Right lobe of liver (tissue), 6 donors: ENCODE results near the gene BCL11B. TPM values are rescaled to one million over a fixed set of nuclear protein-coding genes. Genes with fewer than 3 reads are reported as not detected.

Source experiments
- ATAC-seq, 4 donors: fragments of 200-7000 bp; cut with Tn5 transposase; one replicate each; pipeline ENCODE4 v1.9.1; 2020; ENCODE audit warnings: mild to moderate bottlenecking in 4 of 4, moderate library complexity in 4 of 4
- DNase-seq, 3 donors: peaks; one replicate each; pipeline ENCODE4 v3.0.0-alpha.2; 2020
- H3K27ac ChIP-seq, 3 donors: fragments of 200-600 bp; one replicate each; pipeline ENCODE4 v1.8.0; 2022
- H3K27me3 ChIP-seq, 2 donors: fragments of 200-600 bp; one replicate each; pipeline ENCODE4 v1.8.0; 2022
- H3K36me3 ChIP-seq, 4 donors: fragments of 200-600 bp; sonication (generic) in 1 of 4; one replicate each; pipeline versions ENCODE4 v1.5.1 to v1.8.0; 2017 to 2022; ENCODE audit warnings: control low read depth in 1 of 4
- H3K4me1 ChIP-seq, 4 donors: fragments of 200-600 bp; sonication (generic) in 1 of 4; one replicate each; pipeline versions ENCODE4 v1.5.1 to v1.8.0; 2017 to 2022; ENCODE audit warnings: control low read depth in 1 of 4
- H3K4me3 ChIP-seq, 3 donors: fragments of 200-600 bp; one replicate each; pipeline ENCODE4 v1.8.0; 2022
- H3K9me3 ChIP-seq, 4 donors: fragments of 200-600 bp; sonication (generic) in 1 of 4; one replicate each; pipeline versions ENCODE4 v1.5.1 to v1.8.0; 2017 to 2022; ENCODE audit warnings: control low read depth in 1 of 4
- CTCF ChIP-seq, 4 donors: fragments of 200-600 bp in 3 of 4; fragments of 450-650 bp in 1 of 4; IDR thresholded peaks; one replicate each; pipeline versions ENCODE4 v1.5.1 to v1.8.0; 2016 to 2022; ENCODE audit warnings: antibody characterized with exemption in 4 of 4, mild to moderate bottlenecking in 2 of 4
- POLR2A ChIP-seq: fragments of 450-650 bp; IDR thresholded peaks from one replicate; pipeline ENCODE4 v1.6.1; 2017; ENCODE audit warnings: antibody characterized with exemption, mild to moderate bottlenecking
- WGBS: methylation state at CpG from one replicate; pipeline ENCODE4 v1.1.6; 2018; ENCODE audit warnings: low coverage, low lambda C conversion rate; ENCODE audit not compliant: insufficient coverage; ENCODE audit errors: missing lambda C conversion rate; 5-methylcytosine and 5-hydroxymethylcytosine counted together
- intact Hi-C, 2 donors: fragments of 100-400 bp; cut with DNase I; formaldehyde crosslinking; loops; one replicate each; pipeline versions ENCODE4 v1.11.2 to v1.14.1; 2022
- total RNA-seq, 6 experiments: library from RNA; depleted of rRNA in 2 of 6; stranded (reverse); fragments of >200 nt in 2 of 6; fragmentation: NEBNext Ultra II Directional in 3 of 6; extraction: Animal tissue kit (Norgen Biotek cat#: 25700) in 3 of 6; gene quantifications; one replicate each; pipeline versions ENCODE4 v1.1.0 to v1.2.4, GENCODE V29; 2016 to 2023
- donor health status: DM: no; HTN: yes; CAD: no.
- donor health status: DM: no; HTN: no; CAD: no.
- donor health status: DM: no; HTN: no; CAD: no.
- donor health status: DM: no; HTN: yes; CAD: no.
- donor health status: DM: no; HTN: yes; CAD: no.

The BCL11B gene
- total RNA-seq, 6 experiments from 2014 or later: 0.04 to 0.61 (median 0.24) TPM

GRCh38 chr14:99176156-99176945, 95.6 kb downstream of the BCL11B start:
- no peak overlapping the region for H3K4me3 ChIP-seq
- DNase-seq: no peak
- intact Hi-C loops: no loop called here
- no peaks in the 10 kb centered on the region for H3K9me3 ChIP-seq
- no peak for TF ChIP-seq POLR2A
- no peak for TF ChIP-seq CTCF (IDR thresholded peaks at IDR 0.05)
- 83% methylated on average over 11 of the region's 33 CpGs for WGBS
- no peaks in the 10 kb centered on the region for H3K27me3 ChIP-seq
- no peaks in the 10 kb centered on the region for H3K4me1 ChIP-seq
- H3K27ac ChIP-seq: no peak overlapping the region
- no peak for ATAC-seq
- H3K36me3 ChIP-seq: no peaks in the 10 kb centered on the region

- no peak overlapping the region for H3K27ac ChIP-seq
- WGBS: 97% methylated on average over 27 of the region's 95 CpGs
- intact Hi-C loops: no loop called here
- no peaks in the 10 kb centered on the region for H3K27me3 ChIP-seq
- H3K36me3 ChIP-seq: no peaks in the 10 kb centered on the region
- peak in 1 of 4 donors; percentile 19 for ATAC-seq
- H3K4me1 ChIP-seq: no peaks in the 10 kb centered on the region
- DNase-seq: no peak
- H3K4me3 ChIP-seq: no peak overlapping the region
- TF ChIP-seq POLR2A: no peak
- no peak for TF ChIP-seq CTCF (IDR thresholded peaks at IDR 0.05)
- no peaks in the 10 kb centered on the region for H3K9me3 ChIP-seq
These were observed 96.5 kb downstream of the BCL11B start for GRCh38 chr14:99175331-99176155.

GRCh38 chr14:99174770-99175319, 97.2 kb downstream of the BCL11B start:
- no peaks in the 10 kb centered on the region for H3K9me3 ChIP-seq
- TF ChIP-seq CTCF (IDR thresholded peaks at IDR 0.05) (no peak), POLR2A (no peak)
- H3K4me1 ChIP-seq: no peaks in the 10 kb centered on the region
- DNase-seq: no peak
- WGBS: 87% methylated on average over 24 of the region's 81 CpGs
- no peak overlapping the region for H3K4me3 ChIP-seq
- intact Hi-C loops: no loop called here
- ATAC-seq: no peak
- no peaks in the 10 kb centered on the region for H3K27me3 ChIP-seq
- H3K27ac ChIP-seq: no peak overlapping the region
- no peaks in the 10 kb centered on the region for H3K36me3 ChIP-seq

GRCh38 chr14:99174081-99174769, 97.8 kb downstream of the BCL11B start:
- ATAC-seq (peak in 1 of 4 donors; percentile 18), DNase-seq (no peak)
- WGBS: 88% methylated on average over 45 of the region's 79 CpGs
- no peaks in the 10 kb centered on the region for H3K27me3 ChIP-seq
- H3K36me3 ChIP-seq: no peaks in the 10 kb centered on the region
- H3K9me3 ChIP-seq: no peaks in the 10 kb centered on the region
- H3K4me3 ChIP-seq: no peak overlapping the region
- intact Hi-C loops: no loop called here
- H3K27ac ChIP-seq: no peak overlapping the region
- no peak for TF ChIP-seq CTCF (IDR thresholded peaks at IDR 0.05)
- no peak for TF ChIP-seq POLR2A
- H3K4me1 ChIP-seq: no peaks in the 10 kb centered on the region
